ENCODE data around the gene WSCD2. TPM values are rescaled to one million over a fixed set of nuclear protein-coding genes. Genes with fewer than 3 reads are reported as not detected.
A peak's percentile ranks its signal among the peaks of the same experiment; 100 is the strongest.

Gene WSCD2
- 5.1 and 5.9 TPM in 2 replicates for total RNA-seq
- 1.8 TPM for total RNA-seq (2013)
- 0.50 and 1.1 TPM in 2 replicates for polyA plus RNA-seq
- 0.57 and 1.1 TPM in 2 replicates for polyA minus RNA-seq

GRCh38 chr12:108129017-108129812 lies at the start of gene WSCD2:
WSCD2 (plus strand) TSS chr12:108129288; CDS start chr12:108195833, 66,545 bp downstream.
- peak within 1 kb of the TSS; percentile 16 for H2AFZ ChIP-seq (ENCODE audit: insufficient read depth, low read depth, low read length, poor library complexity, severe bottlenecking)
- peaks cover 11 to 14% of the 10 kb centered on the region in 2 donors for H3K4me1 ChIP-seq (ENCODE audit: control insufficient read depth in 2 of 2, insufficient read depth in 2 of 2, low read length in 2 of 2)
- WGBS (ENCODE audit: insufficient coverage) = 4% methylated on average over 74 of the region's 74 CpGs
- intact Hi-C loops (cut with micrococcal nuclease) = loop anchor here (2.0 kb wide), 1 partner anchor 30 kb away; no protein-coding TSS in a partner anchor
- H3K4me3 Mint-ChIP-seq = peak within 1 kb of the TSS; percentile 81
- H3K79me2 ChIP-seq (ENCODE audit: control insufficient read depth, insufficient read depth, low read length) = no peaks in the 10 kb centered on the region
- ChIA-PET CTCF (interaction anchor here (1.0 to 1.2 kb wide), 3 partner anchors 11 to 383 kb away, joined by 3 read pairs; no protein-coding TSS in a partner anchor), POLR2A (no interaction called here)
- H3K27ac ChIP-seq (ENCODE audit: low read length in 2 of 2) = no peak within 1 kb of the TSS
- H3K4me3 ChIP-seq (ENCODE audit: control extremely low read depth in 1 of 5, extremely low read depth in 1 of 5, insufficient read depth in 1 of 5, low read depth in 2 of 5, low read length in 4 of 5) = peak within 1 kb of the TSS in 4 of 5 experiments; percentile 31 to 50 (median 38)
- H3K4me2 ChIP-seq (replicated peaks; ENCODE audit: low read depth, low read length, poor library complexity, severe bottlenecking) = peak within 1 kb of the TSS; percentile 66
- no peaks in the 10 kb centered on the region for H4K20me1 ChIP-seq (ENCODE audit: control insufficient read depth, insufficient read depth, low read length, poor library complexity, severe bottlenecking)
- H3K36me3 ChIP-seq (replicated peaks in 1 of 2; ENCODE audit: control extremely low read depth in 1 of 2, control insufficient read depth in 1 of 2, extremely low read depth in 1 of 2, insufficient read depth in 2 of 2, low read length in 1 of 2) = no peaks in the 10 kb centered on the region
- H3K9me3 ChIP-seq (ENCODE audit: control extremely low read depth in 1 of 3, control insufficient read depth in 2 of 3, insufficient read depth in 1 of 3, low read length in 2 of 3) = peaks cover 0 to 2% (median 0%) of the 10 kb centered on the region in 3 donors
- ATAC-seq (ENCODE audit: low read depth) = peak; percentile 87
- H3K9me3 Mint-ChIP-seq (ENCODE audit: insufficient read depth) = no peaks in the 10 kb centered on the region
- peak within 1 kb of the TSS; percentile 38 for H3K9ac ChIP-seq (ENCODE audit: low read length)
- H3K4me1 Mint-ChIP-seq = peaks cover 30% of the 10 kb centered on the region
- peaks cover 40% of the 10 kb centered on the region for H3K27me3 Mint-ChIP-seq
- peaks cover 0 to 50% (median 18%) of the 10 kb centered on the region in 4 experiments for H3K27me3 ChIP-seq (replicated peaks in 1 of 4; ENCODE audit: control extremely low read depth in 1 of 4, control insufficient read depth in 3 of 4, insufficient read depth in 4 of 4, low read length in 3 of 4)
- TF ChIP-seq EZH2 (IDR thresholded peaks at IDR 0.05; ENCODE audit: borderline replicate concordance, insufficient read depth, low read depth, low read length, poor library complexity, severe bottlenecking) (no peak), CTCF (IDR thresholded peaks at IDR 0.05) (no peak)
- H3K27ac Mint-ChIP-seq = no peak within 1 kb of the TSS
- peak; percentile 62 for DNase-seq

- ATAC-seq (ENCODE audit: low read depth) (no peak), DNase-seq (no peak)
- Mint-ChIP-seq H3K4me3 (no peak overlapping the region), H3K27me3 (peaks cover 53% of the 10 kb centered on the region), H3K9me3 (ENCODE audit: insufficient read depth) (peaks cover 4% of the 10 kb centered on the region), H3K27ac (no peak overlapping the region), H3K4me1 (no peaks in the 10 kb centered on the region)
- TF ChIP-seq EZH2 (IDR thresholded peaks at IDR 0.05; ENCODE audit: borderline replicate concordance, insufficient read depth, low read depth, low read length, poor library complexity, severe bottlenecking) = no peak
- no peak for TF ChIP-seq CTCF (IDR thresholded peaks at IDR 0.05)
- Histone ChIP-seq H3K79me2 (ENCODE audit: control insufficient read depth, insufficient read depth, low read length) (no peaks in the 10 kb centered on the region), H3K36me3 (replicated peaks in 1 of 2; ENCODE audit: control extremely low read depth in 1 of 2, control insufficient read depth in 1 of 2, extremely low read depth in 1 of 2, insufficient read depth in 2 of 2, low read length in 1 of 2) (no peaks in the 10 kb centered on the region), H3K27ac (ENCODE audit: low read length in 2 of 2) (no peak overlapping the region), H3K9me3 (ENCODE audit: control extremely low read depth in 1 of 3, control insufficient read depth in 2 of 3, insufficient read depth in 1 of 3, low read length in 2 of 3) (no peaks in the 10 kb centered on the region), H3K27me3 (replicated peaks in 1 of 4; ENCODE audit: control extremely low read depth in 1 of 4, control insufficient read depth in 3 of 4, insufficient read depth in 4 of 4, low read length in 3 of 4) (peaks cover 0 to 9% (median 0%) of the 10 kb centered on the region in 4 experiments), H3K4me1 (ENCODE audit: control insufficient read depth in 2 of 2, insufficient read depth in 2 of 2, low read length in 2 of 2) (no peaks in the 10 kb centered on the region), H3K9ac (ENCODE audit: low read length) (no peak overlapping the region), H3K4me3 (ENCODE audit: control extremely low read depth in 1 of 5, extremely low read depth in 1 of 5, insufficient read depth in 1 of 5, low read depth in 2 of 5, low read length in 4 of 5) (no peak overlapping the region), H4K20me1 (ENCODE audit: control insufficient read depth, insufficient read depth, low read length, poor library complexity, severe bottlenecking) (no peaks in the 10 kb centered on the region), H2AFZ (ENCODE audit: insufficient read depth, low read depth, low read length, poor library complexity, severe bottlenecking) (no peak overlapping the region), H3K4me2 (replicated peaks; ENCODE audit: low read depth, low read length, poor library complexity, severe bottlenecking) (no peak overlapping the region)
- CTCF ChIA-PET = no interaction called here
- intact Hi-C loops (cut with micrococcal nuclease) = no loop called here
- whole genome bisulfite sequencing (ENCODE audit: insufficient coverage) = 80% methylated on average over 1 of the region's 1 CpG
- POLR2A ChIA-PET = no interaction called here
These were observed 49.4 kb upstream of the WSCD2 start for GRCh38 chr12:108079721-108080120.
